ENCODE results near the gene MAN1C1.

The MAN1C1 gene

DNA sequence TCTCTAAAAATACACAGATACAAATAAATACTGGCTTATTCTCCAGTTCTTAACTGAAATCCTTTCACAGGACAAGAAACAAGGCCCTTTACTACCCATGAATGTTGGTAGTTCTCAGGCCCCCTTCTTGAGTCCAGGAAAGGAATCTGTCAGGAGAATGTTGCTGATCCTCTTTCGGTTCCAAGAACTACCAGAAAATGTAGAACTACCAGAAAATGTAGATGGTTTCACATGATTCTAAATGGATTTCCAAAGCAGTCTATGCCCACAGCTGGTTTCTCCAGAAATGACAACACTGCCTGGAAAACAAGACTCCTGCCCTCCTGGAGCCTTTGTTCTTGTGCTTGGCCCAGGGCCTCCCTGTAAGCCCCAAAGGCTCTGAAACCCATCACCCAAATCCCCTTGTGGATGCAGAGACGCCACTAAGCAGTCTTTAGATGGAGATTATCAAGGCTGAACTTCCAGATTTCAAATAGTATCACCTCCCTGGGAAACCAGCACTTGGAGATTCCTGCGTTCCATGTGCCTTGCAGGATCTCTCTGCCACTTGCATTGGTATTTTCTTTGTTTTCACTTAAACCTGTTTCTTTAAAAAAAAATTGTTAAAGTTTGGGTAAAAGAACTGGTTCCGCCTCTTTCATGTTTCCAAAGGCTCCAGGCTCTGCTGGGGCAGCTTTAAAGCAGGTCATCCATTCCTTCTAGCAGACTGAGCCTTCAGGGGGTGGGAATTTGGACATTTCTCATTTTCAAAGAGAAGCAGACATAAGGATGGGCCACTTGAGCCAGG is 53.4 kb downstream of the MAN1C1 start:
- DNase-seq (ENCODE audit: low spot score): no peak
- TF ChIP-seq, protein P1, sequence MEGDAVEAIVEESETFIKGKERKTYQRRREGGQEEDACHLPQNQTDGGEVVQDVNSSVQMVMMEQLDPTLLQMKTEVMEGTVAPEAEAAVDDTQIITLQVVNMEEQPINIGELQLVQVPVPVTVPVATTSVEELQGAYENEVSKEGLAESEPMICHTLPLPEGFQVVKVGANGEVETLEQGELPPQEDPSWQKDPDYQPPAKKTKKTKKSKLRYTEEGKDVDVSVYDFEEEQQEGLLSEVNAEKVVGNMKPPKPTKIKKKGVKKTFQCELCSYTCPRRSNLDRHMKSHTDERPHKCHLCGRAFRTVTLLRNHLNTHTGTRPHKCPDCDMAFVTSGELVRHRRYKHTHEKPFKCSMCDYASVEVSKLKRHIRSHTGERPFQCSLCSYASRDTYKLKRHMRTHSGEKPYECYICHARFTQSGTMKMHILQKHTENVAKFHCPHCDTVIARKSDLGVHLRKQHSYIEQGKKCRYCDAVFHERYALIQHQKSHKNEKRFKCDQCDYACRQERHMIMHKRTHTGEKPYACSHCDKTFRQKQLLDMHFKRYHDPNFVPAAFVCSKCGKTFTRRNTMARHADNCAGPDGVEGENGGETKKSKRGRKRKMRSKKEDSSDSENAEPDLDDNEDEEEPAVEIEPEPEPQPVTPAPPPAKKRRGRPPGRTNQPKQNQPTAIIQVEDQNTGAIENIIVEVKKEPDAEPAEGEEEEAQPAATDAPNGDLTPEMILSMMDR (IDR thresholded peaks at IDR 0.05; ENCODE audit: extremely low read depth, missing control alignments): no peak

DNA sequence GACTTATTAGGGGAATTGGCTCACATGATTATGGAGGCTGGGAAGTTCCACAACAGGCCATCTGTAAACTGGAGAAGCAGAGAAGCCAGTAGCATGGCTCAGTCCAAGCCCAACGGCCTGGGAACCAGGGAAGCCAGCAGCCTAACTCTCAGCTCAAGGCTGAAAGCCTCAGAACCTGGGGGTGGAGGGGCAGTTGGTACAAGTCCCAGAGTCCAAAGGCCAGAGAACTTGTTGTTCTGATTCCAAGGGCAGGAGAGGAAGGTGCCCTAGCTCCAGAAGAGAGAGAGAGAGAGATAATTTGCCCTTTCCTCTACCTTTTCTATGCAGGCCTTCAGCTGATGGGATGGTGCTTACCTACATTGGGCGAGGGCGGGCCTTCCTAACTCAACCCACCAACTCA is 55.3 kb downstream of the MAN1C1 start:
- TF ChIP-seq, protein P1 (IDR thresholded peaks at IDR 0.05; ENCODE audit: extremely low read depth, missing control alignments): no peak
- no peak for DNase-seq (ENCODE audit: low spot score)

DNA sequence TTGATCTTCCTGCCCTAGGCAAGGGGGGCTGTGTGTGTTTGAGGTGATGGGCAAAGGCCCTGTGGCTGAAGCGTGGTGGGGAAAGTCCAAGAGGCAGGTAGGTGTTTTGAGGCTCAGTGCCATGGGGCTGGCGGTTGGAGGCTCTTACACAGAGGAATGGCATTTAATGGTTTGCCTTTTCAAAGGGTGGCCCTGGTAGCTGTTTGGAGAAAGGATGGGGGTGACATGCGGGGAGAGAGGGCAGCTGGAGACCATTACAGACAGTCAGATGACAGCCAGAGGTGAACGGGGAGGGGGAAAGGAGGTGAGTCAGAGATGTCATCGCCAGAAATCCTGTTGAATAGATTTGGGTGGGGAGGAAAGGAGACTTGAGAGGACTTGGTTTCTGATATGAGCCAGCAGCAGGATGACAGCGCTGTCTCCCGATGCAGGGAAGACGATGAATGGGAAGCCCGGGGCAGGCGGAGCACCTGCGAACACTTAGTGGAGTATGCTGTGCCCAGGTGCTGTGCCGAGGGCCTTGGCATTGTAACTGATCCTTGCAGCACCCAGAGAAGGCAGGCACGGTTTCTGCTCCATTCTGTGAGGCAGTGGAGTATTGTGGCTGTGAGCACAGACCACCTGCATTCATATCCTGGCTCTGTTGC is 56.3 kb downstream of the MAN1C1 start:
- TF ChIP-seq, protein P1 (IDR thresholded peaks at IDR 0.05; ENCODE audit: extremely low read depth, missing control alignments): no peak
- no peak for DNase-seq (ENCODE audit: low spot score)

DNA sequence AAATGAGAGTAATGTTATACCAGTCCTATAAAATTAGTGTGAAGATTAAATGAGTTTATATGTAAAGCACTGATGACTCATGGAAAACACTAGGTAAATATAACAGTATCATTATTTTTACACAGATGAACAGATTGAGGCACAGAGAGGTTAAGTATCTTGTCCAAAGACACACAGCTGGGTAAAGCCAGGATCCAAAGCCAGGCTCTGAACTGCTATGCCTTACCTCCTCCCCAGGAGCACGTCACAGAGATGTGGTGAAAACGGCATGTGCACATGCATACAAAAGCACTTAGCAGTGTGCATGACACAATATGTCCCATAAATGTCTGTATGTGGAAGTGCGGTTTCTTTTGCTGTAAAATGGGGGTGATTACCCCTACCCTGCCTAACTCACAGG is 56.9 kb downstream of the MAN1C1 start:
- DNase-seq (ENCODE audit: low spot score): no peak
- TF ChIP-seq, protein P1 (IDR thresholded peaks at IDR 0.05; ENCODE audit: extremely low read depth, missing control alignments): no peak

DNA sequence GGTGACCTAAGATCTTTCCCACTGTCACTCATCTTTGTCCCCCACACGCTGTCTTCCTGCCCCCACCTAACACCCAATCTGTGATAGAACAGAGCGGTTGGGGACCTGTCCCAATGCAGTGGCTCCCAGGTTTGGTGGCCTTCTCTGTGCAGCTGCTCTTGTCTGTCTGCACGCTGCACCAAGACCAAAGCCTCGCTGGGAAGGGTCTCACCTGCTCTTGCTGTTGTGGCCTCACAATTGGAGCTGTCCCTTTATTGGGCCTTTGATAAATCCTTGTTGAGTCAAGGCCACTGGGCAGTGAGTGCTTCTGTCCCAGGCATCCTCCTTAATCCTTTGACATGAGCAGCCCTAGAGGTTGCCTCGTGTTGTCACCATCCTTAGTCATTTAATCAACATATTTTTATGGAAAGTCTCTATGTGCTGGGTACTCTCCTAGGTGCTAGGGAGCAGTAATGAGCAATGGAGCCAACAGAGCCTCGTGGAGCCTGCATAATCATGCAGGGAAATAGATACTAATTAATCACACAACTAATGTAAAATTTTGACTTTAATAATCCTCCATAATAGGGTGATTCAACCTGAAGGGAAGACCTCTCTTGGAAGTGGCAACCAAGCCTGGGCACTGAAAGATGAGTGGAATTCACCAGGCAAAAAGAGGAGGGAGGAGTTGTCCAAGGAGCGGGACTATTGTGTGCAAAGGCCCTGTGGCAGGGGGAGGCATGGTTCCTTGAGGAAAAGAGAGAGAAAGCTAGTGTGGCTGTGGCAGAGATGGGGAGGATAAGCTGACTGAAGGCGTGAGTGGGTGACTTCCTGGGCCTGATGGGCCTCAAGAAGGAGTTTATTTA is 57.6 kb downstream of the MAN1C1 start:
- no peak for DNase-seq (ENCODE audit: low spot score)

DNA sequence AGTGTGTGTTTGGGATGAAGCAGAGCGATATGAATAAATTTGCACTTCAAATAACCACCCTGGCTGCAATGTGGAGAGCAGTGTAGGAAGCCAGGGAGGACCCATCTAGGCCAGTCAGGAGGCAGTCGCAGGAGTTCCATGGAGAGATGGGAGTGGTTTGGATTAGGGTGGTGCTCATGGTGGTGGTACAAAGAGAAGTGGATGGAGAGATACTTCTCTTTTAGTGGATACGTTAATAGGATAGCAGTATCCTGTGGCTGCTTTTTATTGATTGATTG is 58.2 kb downstream of the MAN1C1 start:
- TF ChIP-seq, protein P1 (IDR thresholded peaks at IDR 0.05; ENCODE audit: extremely low read depth, missing control alignments): no peak
- DNase-seq (ENCODE audit: low spot score): no peak

More for the DNA sequence above, 57.6 kb downstream of the MAN1C1 start:
- TF ChIP-seq, protein P1 (IDR thresholded peaks at IDR 0.05; ENCODE audit: extremely low read depth, missing control alignments): no peak

Data from GM20000 (cell line).